Psoas muscle (tissue), 8 donors: ENCODE data around the gene TMED6. TPM values are rescaled to one million over a fixed set of nuclear protein-coding genes. Genes with fewer than 3 reads are reported as not detected.

Source experiments
- ATAC-seq, 4 donors: fragments of 200-7000 bp; cut with Tn5 transposase; one replicate each; pipeline ENCODE4 v1.9.1; 2020; ENCODE audit warnings: moderate library complexity in 3 of 4, mild to moderate bottlenecking in 2 of 4
- DNase-seq, 2 donors: peaks; one replicate each; pipeline ENCODE4 v3.0.0-alpha.2; 2020
- H3K27ac ChIP-seq: fragments of 200-600 bp; one replicate; pipeline ENCODE4 v1.8.0; 2022
- H3K27me3 ChIP-seq, 3 donors: fragments of 200-600 bp in 1 of 3; one replicate each; pipeline versions ENCODE4 v1.6.1 to v1.8.0; 2013 to 2022; ENCODE audit warnings: low read length in 2 of 3, mild to moderate bottlenecking in 2 of 3, moderate library complexity in 1 of 3; ENCODE audit not compliant: insufficient read depth in 3 of 3
- H3K36me3 ChIP-seq, 2 donors: fragments of 200-600 bp in 1 of 2; one replicate each; pipeline versions ENCODE4 v1.6.1 to v1.8.0; 2013 to 2022; ENCODE audit warnings: low read depth in 1 of 2, mild to moderate bottlenecking in 1 of 2, moderate library complexity in 1 of 2; ENCODE audit not compliant: insufficient read depth in 1 of 2
- H3K4me1 ChIP-seq: fragments of 200-600 bp; one replicate; pipeline ENCODE4 v1.8.0; 2022
- H3K4me3 ChIP-seq: fragments of 200-600 bp; one replicate; pipeline ENCODE4 v1.8.0; 2022; ENCODE audit warnings: mild to moderate bottlenecking
- H3K9me3 ChIP-seq: fragments of 200-600 bp; one replicate; pipeline ENCODE4 v1.8.0; 2022
- CTCF ChIP-seq: fragments of 200-600 bp; IDR thresholded peaks from one replicate; pipeline ENCODE4 v1.8.0; 2022; ENCODE audit warnings: antibody characterized with exemption
- WGBS, 3 donors: extraction: QIAGEN DNeasy Blood & Tissue Kit; methylation state at CpG; one replicate each; pipeline versions ENCODE4 v1.1.6 to v1.1.7; 2013; 5-methylcytosine and 5-hydroxymethylcytosine counted together
- intact Hi-C, 2 donors: fragments of 100-400 bp; cut with DNase I; formaldehyde crosslinking; loops; one replicate each; pipeline versions ENCODE4 v1.11.0 to v1.14.2; 2022
- polyA plus RNA-seq, 3 donors: library from polyadenylated mRNA; stranded (reverse); fragments of 200-250 nt; gene quantifications; one replicate each; pipeline ENCODE4 v1.2.3, GENCODE V29; 2013
- total RNA-seq, 4 donors: library from RNA; stranded (reverse); fragmentation: NEBNext Ultra II Directional in 2 of 4; extraction: Animal tissue kit (Norgen Biotek cat#: 25700) in 2 of 4; gene quantifications; one replicate each; pipeline versions ENCODE4 v1.2.1 to v1.2.4, GENCODE V29; 2021 to 2023
- donor health status: healthy with polysubstance abuse.
- donor health status: DM: no; HTN: no; CAD: no; lungs with moderate emphysema.
- donor health status: Bipolar disorder and iron deficiency.
- donor health status: healthy.
- donor health status: DM: yes; HTN: yes; CAD: no.
- donor health status: DM: no; HTN: no; CAD: no.
- donor health status: DM: no; HTN: no; CAD: no.
- donor health status: DM: yes; HTN: yes; CAD: no.

TMED6 gene
- total and polyA plus RNA-seq, 7 donors: 0.09 to 0.34 (median 0.19) TPM; not detected in 3

- TF ChIP-seq CTCF: no peak
- WGBS, 3 donors: 62 to 70% (median 65%) methylated on average over 8 of the region's 8 CpGs
- Histone ChIP-seq H3K9me3 (no peaks in the 10 kb centered on the region), H3K27ac (peak overlapping the region; percentile 98), H3K36me3 (peaks cover 4 to 92% of the 10 kb centered on the region in 2 donors), H3K4me1 (peaks cover 60% of the 10 kb centered on the region), H3K4me3 (no peak overlapping the region), H3K27me3 (no peaks in the 10 kb centered on the region)
- DNase-seq: peak; percentile 70 to 83
- peak; percentile 17 to 45 (median 39) for ATAC-seq
- intact Hi-C loops: no loop called here
Measured at GRCh38 chr16:69324013-69324531, 27.5 kb downstream of the TMED6 start.

GRCh38 chr16:69323415-69323814 is 28.2 kb downstream of the TMED6 start:
- no peak for ATAC-seq
- H3K27ac ChIP-seq: peak overlapping the region; percentile 98
- 61 to 67% (median 66%) methylated on average over 14 of the region's 14 CpGs for WGBS, 3 donors

GRCh38 chr16:69322343-69322742 is 29.2 kb downstream of the TMED6 start:
- Histone ChIP-seq H3K27ac (peak overlapping the region; percentile 2), H3K4me3 (no peak overlapping the region), H3K9me3 (no peaks in the 10 kb centered on the region), H3K27me3 (no peaks in the 10 kb centered on the region), H3K36me3 (peaks cover 4 to 94% of the 10 kb centered on the region in 2 donors), H3K4me1 (peaks cover 44% of the 10 kb centered on the region)
- 83 to 87% (median 84%) methylated on average over 7 of the region's 7 CpGs for WGBS, 3 donors
- TF ChIP-seq CTCF: no peak
- DNase-seq (no peak), ATAC-seq (no peak)
- intact Hi-C loops: no loop called here

More at GRCh38 chr16:69323415-69323814, 28.2 kb downstream of the TMED6 start:
- Histone ChIP-seq H3K4me3 (no peak overlapping the region), H3K36me3 (peaks cover 4 to 99% of the 10 kb centered on the region in 2 donors), H3K9me3 (no peaks in the 10 kb centered on the region), H3K4me1 (peaks cover 55% of the 10 kb centered on the region), H3K27me3 (no peaks in the 10 kb centered on the region)
- no peak for TF ChIP-seq CTCF
- intact Hi-C loops: no loop called here
- no peak for DNase-seq

GRCh38 chr16:69321080-69321479 is 30.5 kb downstream of the TMED6 start:
- intact Hi-C loops: no loop called here
- Histone ChIP-seq H3K27ac (no peak overlapping the region), H3K9me3 (no peaks in the 10 kb centered on the region), H3K27me3 (no peaks in the 10 kb centered on the region), H3K4me1 (peaks cover 41% of the 10 kb centered on the region), H3K4me3 (no peak overlapping the region), H3K36me3 (peaks cover 6 to 95% of the 10 kb centered on the region in 2 donors)
- WGBS, 3 donors: 84 to 93% (median 86%) methylated on average over 22 of the region's 22 CpGs
- no peak for TF ChIP-seq CTCF
- ATAC-seq (no peak), DNase-seq (no peak)

- H3K4me3 ChIP-seq: no peak overlapping the region
- no peaks in the 10 kb centered on the region for H3K27me3 ChIP-seq
- H3K4me1 ChIP-seq: peaks cover 38% of the 10 kb centered on the region
- intact Hi-C loops: no loop called here
- no peaks in the 10 kb centered on the region for H3K9me3 ChIP-seq
- peaks cover 6 to 95% of the 10 kb centered on the region in 2 donors for H3K36me3 ChIP-seq
- WGBS, 3 donors: 70 to 84% (median 70%) methylated on average over 13 of the region's 13 CpGs
- DNase-seq (no peak), ATAC-seq (no peak)
- TF ChIP-seq CTCF: no peak
- H3K27ac ChIP-seq: no peak overlapping the region
Measured at GRCh38 chr16:69320740-69321073, 30.9 kb downstream of the TMED6 start.
